ENCODE results near the gene KCNN1.

KCNN1 gene

DNA sequence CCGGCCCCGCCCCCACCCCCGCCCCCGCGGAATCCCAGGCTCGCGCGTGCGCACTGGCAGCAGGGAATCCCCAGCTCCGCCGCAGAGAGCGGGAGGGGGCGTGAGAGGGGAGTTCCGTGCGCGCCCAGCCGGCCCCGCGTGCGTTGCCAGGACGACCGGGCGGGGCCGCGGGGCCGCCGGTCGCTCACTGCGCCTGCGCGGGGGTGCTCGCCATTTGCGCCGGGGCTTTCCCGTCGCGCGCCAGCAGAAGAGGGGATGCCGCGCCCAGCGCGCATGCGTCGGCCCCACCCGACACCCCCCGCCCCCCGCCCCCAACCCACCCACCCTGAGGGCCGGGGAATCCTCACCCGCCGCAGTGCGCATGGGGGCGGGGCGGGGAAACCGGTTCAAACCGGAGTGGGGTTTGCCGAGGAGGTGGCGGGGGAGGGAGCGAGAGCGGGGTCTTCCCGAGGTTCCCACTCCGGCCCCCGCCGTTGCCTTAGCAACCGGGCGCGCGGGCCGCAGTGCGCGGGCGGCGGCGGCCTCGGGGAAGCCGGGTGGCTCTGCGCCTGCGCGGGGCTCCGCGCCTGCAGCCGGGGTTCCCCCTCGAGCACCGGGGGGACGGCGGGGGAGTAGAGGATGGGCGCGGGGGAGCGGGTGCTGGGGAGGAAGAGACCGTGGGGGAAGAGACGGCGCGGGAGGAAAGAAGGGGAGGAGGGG, 18.9 kb upstream of the KCNN1 start:
- peak; percentile 95 for DNase-seq

DNA sequence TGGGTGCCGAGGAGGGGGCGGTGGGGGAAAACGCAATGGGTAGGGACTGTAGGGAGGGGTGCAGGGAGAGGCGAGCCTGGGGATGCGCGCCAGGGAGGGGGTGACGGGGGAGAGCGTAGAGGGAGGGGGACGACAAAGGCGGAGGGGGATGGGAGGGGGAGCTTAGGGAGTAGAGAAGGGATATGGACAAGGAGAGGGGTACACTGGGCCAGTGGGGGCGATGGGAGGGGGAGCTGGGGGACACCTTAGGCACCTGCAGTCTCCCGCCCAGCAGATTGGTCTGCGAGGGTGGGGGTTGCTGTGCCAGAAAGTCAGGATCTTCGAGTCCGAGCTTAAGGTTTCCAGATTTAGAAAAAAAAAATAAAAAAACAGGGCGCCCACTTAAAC, 18.4 kb upstream of the KCNN1 start:
- DNase-seq: peak; percentile 40

DNA sequence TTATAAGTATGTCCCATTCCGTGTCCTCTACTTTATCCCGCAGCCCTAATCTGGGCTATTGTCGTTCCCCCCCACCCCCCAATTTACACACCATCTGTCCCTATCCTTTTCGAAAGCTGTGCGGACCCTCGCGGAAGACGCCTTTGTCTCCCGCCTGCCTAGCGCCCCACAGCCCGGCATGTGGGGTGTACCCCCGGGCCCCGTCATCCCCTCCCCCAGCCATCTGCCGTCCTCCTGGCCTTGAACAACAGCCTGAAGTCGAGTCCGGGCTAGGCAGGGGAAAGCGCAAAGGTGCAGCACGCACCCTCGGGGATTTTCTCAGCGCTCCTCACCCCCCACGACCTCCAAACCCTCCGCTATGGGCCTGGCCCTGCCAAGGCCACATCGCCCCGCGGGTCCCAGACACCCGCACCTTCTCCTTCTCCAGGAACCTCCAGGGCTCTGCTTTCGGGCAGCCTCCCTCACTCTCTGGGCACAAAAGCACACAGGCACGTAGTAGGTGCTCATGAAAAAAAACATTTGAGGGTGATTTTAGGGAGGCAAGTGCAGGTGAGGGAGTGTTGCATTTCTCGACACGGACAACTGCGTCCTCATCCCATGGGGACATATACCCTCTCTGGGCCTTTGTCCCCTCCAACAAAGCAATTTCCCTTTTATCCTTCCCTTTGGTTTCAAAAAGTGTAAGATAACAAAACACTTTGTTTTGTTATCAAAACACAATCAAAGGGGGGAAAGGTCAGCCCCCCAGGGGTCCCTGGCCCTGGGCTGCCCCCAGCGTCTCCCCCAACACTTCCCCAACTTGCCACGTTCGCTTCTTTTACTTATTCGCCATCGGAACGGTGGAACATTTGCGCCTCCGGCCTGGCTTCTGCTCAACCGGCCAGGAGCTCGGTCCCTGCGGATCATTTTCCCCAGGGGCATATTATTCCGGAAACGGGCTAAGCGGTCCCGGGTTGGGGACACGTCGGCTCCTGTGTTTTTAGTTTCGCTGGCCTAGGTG, 17.7 kb upstream of the KCNN1 start:
- peak; percentile 43 for DNase-seq

DNA sequence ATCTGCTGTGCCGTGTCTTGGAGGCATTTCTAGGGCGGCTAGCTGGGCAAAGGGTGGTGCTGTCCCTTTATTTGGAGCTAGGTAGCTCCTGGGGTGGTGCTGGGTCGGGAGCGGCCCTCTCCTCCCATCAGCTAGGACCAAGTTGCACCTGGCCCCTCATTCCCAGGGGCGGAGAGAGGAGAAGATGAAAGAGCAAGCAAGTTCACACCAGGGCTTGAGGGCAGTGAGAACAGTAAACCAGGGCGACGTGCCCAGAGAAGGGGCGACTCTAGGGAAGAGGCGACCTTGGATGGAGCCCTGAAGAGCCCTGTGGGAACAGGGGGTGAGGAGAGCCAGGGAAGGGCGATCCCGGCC, 17.0 kb upstream of the KCNN1 start:
- DNase-seq: no peak

GRCh38 chr19:17950310-17951156, 16.4 kb upstream of the KCNN1 start:
- no peak for DNase-seq

DNA sequence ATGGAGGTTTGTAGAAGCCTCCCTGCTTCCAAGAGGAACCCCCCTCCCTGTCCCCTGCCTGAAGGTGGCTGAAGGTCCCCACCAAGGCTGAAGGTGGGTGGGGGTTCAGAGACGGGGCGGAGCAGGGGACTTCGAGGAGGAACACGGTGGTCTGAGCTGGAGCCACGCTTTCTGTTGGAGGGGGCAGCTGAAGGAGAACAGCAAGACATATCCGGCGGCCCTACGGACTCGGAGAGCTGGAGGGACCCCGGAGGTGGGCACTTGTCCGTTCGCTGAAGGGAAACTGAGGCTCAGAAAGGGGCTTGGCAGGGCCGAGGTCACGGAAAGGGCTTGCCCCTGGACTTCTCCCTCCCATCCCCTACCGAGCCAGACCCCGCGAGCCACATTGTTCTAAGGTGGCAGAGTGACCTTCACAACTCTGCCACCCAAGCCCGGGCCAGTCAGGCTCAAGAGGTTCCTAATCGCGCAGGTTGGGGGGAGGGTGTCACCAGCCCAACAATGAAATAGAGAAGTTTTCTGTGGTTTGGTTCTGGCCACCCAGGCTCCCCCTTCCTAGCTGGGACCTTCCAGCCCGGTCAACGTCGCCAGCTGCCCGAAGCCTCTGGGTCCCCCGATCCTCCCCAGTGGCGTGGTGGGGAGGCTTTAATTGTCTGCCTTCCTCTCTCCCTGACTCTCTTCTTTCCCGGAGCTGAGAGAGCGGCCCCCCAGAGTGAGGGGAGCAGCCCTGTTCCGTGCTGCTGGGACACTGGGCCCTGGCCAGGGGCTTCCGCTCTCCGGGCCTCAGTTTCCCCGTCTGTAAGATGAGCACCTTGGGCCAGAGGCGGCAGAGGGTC, 15.5 kb upstream of the KCNN1 start:
- no peak for DNase-seq

DNA sequence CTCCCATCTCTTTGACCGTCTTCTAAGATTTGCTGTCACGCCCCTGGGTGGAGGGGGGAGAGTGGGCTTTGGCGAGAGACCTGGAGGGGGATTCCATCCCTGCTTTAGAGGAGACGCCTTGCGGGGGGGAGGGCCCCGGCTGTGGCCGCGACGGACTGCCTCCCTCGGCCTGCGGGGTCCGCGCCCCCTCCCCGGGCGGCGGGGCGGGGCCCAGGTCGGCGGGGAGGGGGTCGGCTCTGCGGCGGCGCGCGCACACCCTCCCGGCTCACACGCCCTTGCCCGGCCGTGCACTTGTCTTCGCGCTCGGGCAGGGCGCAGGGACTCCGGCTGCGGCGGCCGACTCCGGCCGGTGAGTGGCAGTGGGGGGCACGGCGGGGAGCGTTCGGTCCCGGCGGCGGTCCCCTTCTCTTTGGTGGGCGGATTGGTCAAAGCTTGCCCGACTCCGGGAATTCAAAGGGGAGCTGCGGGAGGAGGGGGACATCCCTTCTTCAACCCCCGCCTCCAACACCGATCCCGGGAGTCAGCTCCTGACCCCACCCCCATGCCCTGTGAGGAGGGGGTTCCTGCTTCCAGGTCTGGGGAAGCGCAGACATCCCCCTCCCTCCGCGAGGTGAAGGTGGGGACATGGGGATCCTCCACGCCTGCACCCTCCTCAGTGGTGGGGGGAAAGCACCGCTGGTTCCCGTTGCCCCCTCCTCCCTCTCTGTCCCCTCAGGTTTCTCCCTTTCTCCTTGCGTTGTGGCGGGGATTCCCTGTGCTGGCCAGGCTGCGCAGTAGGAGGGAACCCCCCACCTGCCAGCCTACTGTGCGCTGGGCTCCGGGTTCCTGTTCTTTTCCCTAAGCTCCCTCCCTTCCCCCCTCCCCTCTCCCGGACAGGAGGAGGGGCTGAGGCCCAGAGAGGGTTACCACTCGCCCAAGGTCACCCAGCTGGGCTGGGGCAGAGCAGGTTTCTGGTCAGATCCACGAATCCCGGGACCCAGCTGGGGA, 14.6 kb upstream of the KCNN1 start:
- DNase-seq: no peak

- no peak for DNase-seq
Measured at GRCh38 chr19:17953316-17953801, 13.5 kb upstream of the KCNN1 start.

- no peak for DNase-seq
Measured at GRCh38 chr19:17953869-17954268, 13.0 kb upstream of the KCNN1 start.

DNA sequence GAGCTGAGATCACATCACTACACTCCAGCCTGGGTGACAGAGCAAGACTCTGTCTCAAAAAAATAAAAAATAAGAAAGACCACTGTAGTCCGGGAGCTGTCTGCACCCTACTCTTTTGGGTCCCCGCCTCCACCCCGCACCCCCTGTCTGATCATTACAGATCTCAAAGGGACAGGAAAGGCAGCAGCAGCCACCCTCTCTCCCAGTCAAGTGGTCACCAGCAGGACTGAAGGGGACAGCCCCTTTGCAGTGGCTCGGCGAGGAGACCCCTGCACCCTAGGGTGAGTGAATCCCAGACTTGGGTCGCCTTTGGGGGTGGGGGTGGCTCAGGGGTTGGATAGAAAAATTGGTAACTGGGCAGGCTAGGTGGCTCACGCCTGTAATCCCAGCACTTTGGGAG, 12.5 kb upstream of the KCNN1 start:
- DNase-seq: no peak

DNA sequence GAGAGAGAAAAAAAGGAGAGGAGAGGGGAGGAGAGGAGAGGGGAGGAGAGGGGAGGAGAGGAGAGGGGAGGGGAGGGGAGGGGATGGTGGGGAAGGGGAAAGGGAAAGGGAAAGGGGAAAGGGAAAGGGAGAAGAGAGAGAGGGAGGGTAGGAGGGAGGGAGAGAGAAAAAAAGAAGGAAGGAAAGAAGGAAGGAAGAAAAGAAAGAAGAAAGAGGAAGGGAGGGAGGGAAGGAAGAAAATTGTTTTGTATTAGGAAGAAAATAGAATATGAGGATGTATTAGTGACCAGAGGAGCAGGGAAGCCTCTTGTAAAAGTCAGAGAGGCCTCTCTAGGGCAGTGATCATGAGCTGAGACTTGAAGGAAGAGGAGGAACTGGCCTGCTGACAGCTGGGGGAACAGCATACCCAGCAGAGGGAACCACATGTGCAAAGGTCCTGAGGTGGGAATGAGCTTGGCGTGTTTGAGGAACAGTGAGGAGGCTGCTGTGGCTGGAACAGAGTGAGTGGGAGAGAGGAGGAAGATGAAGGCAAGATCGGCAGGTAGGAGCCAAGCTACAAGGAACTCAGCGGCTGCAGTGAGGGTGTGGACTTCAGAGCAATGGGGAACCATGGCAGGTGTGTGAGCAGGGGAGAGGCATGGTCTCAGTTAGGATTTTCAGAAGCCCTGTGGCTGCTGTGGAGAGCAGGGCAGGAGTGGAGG, 9.6 kb upstream of the KCNN1 start:
- DNase-seq: no peak

- DNase-seq: no peak
Measured at GRCh38 chr19:17957885-17958284, 9.0 kb upstream of the KCNN1 start.

DNA sequence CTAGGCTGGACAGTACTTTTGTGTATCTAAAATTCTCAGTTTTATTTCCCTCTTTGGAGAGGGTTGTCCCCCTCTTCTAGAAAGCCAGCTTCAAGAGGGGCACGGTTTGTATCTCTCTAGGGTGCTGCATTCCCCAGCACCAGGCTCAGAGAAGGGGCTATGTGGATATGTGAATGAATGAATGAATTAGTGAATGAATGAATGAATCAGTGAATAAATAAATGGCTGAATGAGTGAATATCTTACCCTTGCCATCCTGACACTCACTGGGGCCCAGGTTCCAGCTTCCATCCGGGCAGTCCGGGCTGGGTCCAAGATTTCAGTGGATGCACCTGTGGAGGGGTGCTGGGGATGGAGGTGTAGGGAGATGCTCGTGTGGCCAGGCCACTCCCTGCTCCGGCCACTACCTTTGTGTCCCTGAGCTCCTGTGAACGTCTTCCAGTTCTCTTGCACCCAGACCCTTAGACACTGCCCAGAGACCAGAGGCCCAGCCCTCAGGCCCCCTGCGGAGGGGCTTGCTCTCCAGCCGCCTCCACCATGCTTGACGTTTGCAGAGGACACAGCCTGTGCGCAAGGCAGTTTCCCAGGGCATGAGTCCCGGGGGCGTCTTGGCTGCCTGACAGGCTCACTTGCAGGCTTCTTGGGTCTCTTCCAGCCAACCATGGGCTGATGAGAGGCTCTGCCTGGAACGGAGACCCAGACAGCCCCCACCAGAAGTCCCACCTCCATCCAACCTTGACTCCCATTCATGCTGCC, 2.8 kb upstream of the KCNN1 start:
- no peak for DNase-seq

GRCh38 chr19:17965370-17966128, 1.4 kb upstream of the KCNN1 start:
- DNase-seq: no peak

GRCh38 chr19:17966129-17966483, 801 bp upstream of the KCNN1 start:
- no peak for DNase-seq

- no peak for DNase-seq
Measured at GRCh38 chr19:17967257-17968051, 547 bp downstream of the KCNN1 start.

- DNase-seq: no peak
Measured at GRCh38 chr19:17968362-17968761, 1.5 kb downstream of the KCNN1 start.

Data from activated CD4-positive, alpha-beta T cell treated with anti-CD3 and anti-CD28 coated beads for 48 hours (primary cell).